Stomach (tissue), 9 donors: Measurements from ENCODE around the gene BRSK2. TPM values are rescaled to one million over a fixed set of nuclear protein-coding genes. Genes with fewer than 3 reads are reported as not detected.

Experiments used
- DNase-seq, 2 donors: peaks; one replicate each; pipeline versions ENCODE4 v3.0.0 to v3.0.0-alpha.2; 2013 to 2019
- H3K27ac ChIP-seq, 5 donors: fragments of 200-600 bp in 4 of 5; sonication (generic) in 4 of 5; one replicate each; pipeline ENCODE4 v1.5.1; 2013 to 2019; ENCODE audit warnings: mild to moderate bottlenecking in 1 of 5, moderate library complexity in 1 of 5
- H3K27me3 ChIP-seq, 3 donors: fragments of 200-600 bp; sonication (generic); one replicate each; pipeline ENCODE4 v1.5.1; 2017 to 2019; ENCODE audit warnings: mixed run types in 1 of 3
- H3K36me3 ChIP-seq, 4 donors: fragments of 200-600 bp; sonication (generic); 1 replicate in 3 of 4; 2 replicates in 1 of 4; pipeline ENCODE4 v1.5.1; 2016 to 2019
- H3K4me1 ChIP-seq, 4 donors: fragments of 200-600 bp; sonication (generic); one replicate each; pipeline ENCODE4 v1.5.1; 2016 to 2019
- H3K4me3 ChIP-seq, 4 donors: fragments of 200-600 bp; sonication (generic) in 3 of 4; one replicate each; pipeline ENCODE4 v1.5.1; 2016 to 2019; ENCODE audit warnings: mild to moderate bottlenecking in 1 of 4
- H3K9me3 ChIP-seq, 4 donors: fragments of 200-600 bp; sonication (generic); one replicate each; pipeline ENCODE4 v1.5.1; 2016 to 2019
- CTCF ChIP-seq, 7 experiments: fragments of 450-650 bp in 4 of 7; fragments of 200-600 bp in 3 of 7; sonication (generic) in 3 of 7; IDR thresholded peaks; one replicate each; pipeline ENCODE4 v1.5.1; 2016 to 2019; ENCODE audit warnings: antibody characterized with exemption in 7 of 7, control low read depth in 2 of 7, mild to moderate bottlenecking in 1 of 7
- EP300 ChIP-seq: sonication (generic); formaldehyde crosslinking; IDR thresholded peaks from one replicate; pipeline ENCODE4 v1.6.1; 2017; ENCODE audit warnings: antibody characterized with exemption
- POLR2A ChIP-seq, 4 donors: fragments of 450-650 bp; IDR thresholded peaks; one replicate each; pipeline ENCODE4 v1.6.1; 2016; ENCODE audit warnings: antibody characterized with exemption in 4 of 4, control low read depth in 2 of 4, mild to moderate bottlenecking in 1 of 4, moderate library complexity in 1 of 4
- POLR2AphosphoS5 ChIP-seq, 3 donors: sonication (generic); formaldehyde crosslinking; IDR thresholded peaks; one replicate each; pipeline ENCODE4 v1.6.1; 2016; ENCODE audit warnings: antibody characterized with exemption in 3 of 3
- WGBS, 5 donors: extraction: QIAGEN DNeasy Blood & Tissue Kit in 3 of 5; methylation state at CpG; one replicate each; pipeline versions ENCODE4 v1.1.5 to v1.1.7; 2013 to 2018; 5-methylcytosine and 5-hydroxymethylcytosine counted together
- intact Hi-C: fragments of 100-400 bp; cut with DNase I; formaldehyde crosslinking; loops from one replicate; pipeline ENCODE4 v1.15.1; 2023; ENCODE audit warnings: low total_unique reads
- polyA plus RNA-seq, 3 donors: library from polyadenylated mRNA; stranded (reverse); fragments of 200-250 nt; gene quantifications; one replicate each; pipeline ENCODE4 v1.2.3, GENCODE V29; 2013
- total RNA-seq, 5 donors: library from RNA; depleted of rRNA; stranded (reverse); fragments of >200 nt; gene quantifications; one replicate each; pipeline versions ENCODE4 v1.1.0 to v1.2.3, GENCODE V29; 2014 to 2016
- donor health status: healthy with polysubstance abuse.
- donor health status: Bipolar disorder and iron deficiency.
- donor health status: healthy.

The BRSK2 gene
- total and polyA plus RNA-seq, 8 donors, result 1.8 to 6.9 (median 1.8) TPM; not detected in 3

GRCh38 chr11:1369371-1370005 is 20.2 kb upstream of the BRSK2 start:
- Histone ChIP-seq H3K27ac (no peak overlapping the region), H3K27me3 (peaks cover 0 to 22% (median 8%) of the 10 kb centered on the region in 3 donors), H3K4me1 (no peaks in the 10 kb centered on the region), H3K4me3 (no peak overlapping the region), H3K36me3 (no peaks in the 10 kb centered on the region), H3K9me3 (peaks cover 0 to 32% (median 26%) of the 10 kb centered on the region in 4 donors)
- intact Hi-C loops, result no loop called here
- DNase-seq, result no peak
- 76 to 83% (median 82%) methylated on average over 12 to 18 of the region's 18 CpGs for WGBS, 5 donors
- TF ChIP-seq POLR2A (IDR thresholded peaks at IDR 0.05) (no peak), CTCF (IDR thresholded peaks at IDR 0.05) (no peak), EP300 (no peak), POLR2AphosphoS5 (IDR thresholded peaks at IDR 0.05) (no peak)

- H3K36me3 ChIP-seq, result no peaks in the 10 kb centered on the region
- peaks cover 0 to 23% (median 17%) of the 10 kb centered on the region in 4 donors for H3K9me3 ChIP-seq
- DNase-seq, result no peak
- H3K27ac ChIP-seq, result no peak overlapping the region
- intact Hi-C loops, result no loop called here
- H3K4me1 ChIP-seq, result no peaks in the 10 kb centered on the region
- no peak overlapping the region for H3K4me3 ChIP-seq
- TF ChIP-seq CTCF (IDR thresholded peaks at IDR 0.05) (no peak), EP300 (no peak), POLR2A (IDR thresholded peaks at IDR 0.05) (no peak), POLR2AphosphoS5 (IDR thresholded peaks at IDR 0.05) (no peak)
- peaks cover 0 to 25% (median 8%) of the 10 kb centered on the region in 3 donors for H3K27me3 ChIP-seq
- WGBS, 5 donors, result 83 to 89% (median 86%) methylated on average over 8 to 38 of the region's 38 CpGs
Observed at GRCh38 chr11:1370186-1371025, 19.3 kb upstream of the BRSK2 start.

GRCh38 chr11:1371026-1371325 is 18.8 kb upstream of the BRSK2 start:
- no peak overlapping the region for H3K4me3 ChIP-seq
- H3K27ac ChIP-seq, result no peak overlapping the region
- no peaks in the 10 kb centered on the region for H3K4me1 ChIP-seq
- TF ChIP-seq POLR2AphosphoS5 (IDR thresholded peaks at IDR 0.05) (no peak), POLR2A (IDR thresholded peaks at IDR 0.05) (no peak), EP300 (no peak), CTCF (IDR thresholded peaks at IDR 0.05) (no peak)
- intact Hi-C loops, result no loop called here
- peaks cover 0 to 25% (median 8%) of the 10 kb centered on the region in 3 donors for H3K27me3 ChIP-seq
- DNase-seq, result no peak
- H3K36me3 ChIP-seq, result no peaks in the 10 kb centered on the region
- H3K9me3 ChIP-seq, result peaks cover 0 to 18% (median 11%) of the 10 kb centered on the region in 4 donors
- 87 to 97% (median 92%) methylated on average over 5 to 11 of the region's 11 CpGs for WGBS, 5 donors

- TF ChIP-seq EP300 (no peak), POLR2AphosphoS5 (IDR thresholded peaks at IDR 0.05) (no peak), CTCF (IDR thresholded peaks at IDR 0.05) (no peak), POLR2A (IDR thresholded peaks at IDR 0.05) (no peak)
- intact Hi-C loops, result no loop called here
- 87 to 94% (median 91%) methylated on average over 13 of the region's 13 CpGs for WGBS, 5 donors
- Histone ChIP-seq H3K27ac (no peak overlapping the region), H3K9me3 (peaks cover 0 to 14% (median 8%) of the 10 kb centered on the region in 4 donors), H3K36me3 (no peaks in the 10 kb centered on the region), H3K4me3 (no peak overlapping the region), H3K4me1 (no peaks in the 10 kb centered on the region), H3K27me3 (peaks cover 0 to 25% (median 8%) of the 10 kb centered on the region in 3 donors)
- no peak for DNase-seq
Observed at GRCh38 chr11:1371377-1371776, 18.4 kb upstream of the BRSK2 start.
